Neuronal stem cell (in vitro differentiated cells): Measurements from ENCODE around the gene ZNF730.
A peak's percentile ranks its signal among the peaks of the same experiment; 100 is the strongest.
"Not testable (repeated sequence)": the region's sequence is repeated elsewhere in the genome, so short reads cannot be mapped to it uniquely, and the experiment has no call there.

Source experiments
- DNase-seq: peaks from one replicate; pipeline ENCODE4 v3.0.0-alpha.2; 2013; ENCODE audit warnings: low spot score
- H2AFZ ChIP-seq: one replicate; pipeline ENCODE4 v1.6.1; 2013; ENCODE audit warnings: mild to moderate bottlenecking, low read length, inconsistent platforms
- H2AK5ac ChIP-seq: 2 replicates; pipeline ENCODE4 v1.6.1; 2013; ENCODE audit warnings: low read depth, mild to moderate bottlenecking, inconsistent platforms, low read length, moderate library complexity, mixed read lengths
- H2BK120ac ChIP-seq: 2 replicates; pipeline ENCODE4 v1.6.1; 2013; ENCODE audit warnings: low read depth, mild to moderate bottlenecking, inconsistent platforms, low read length, moderate library complexity, mixed read lengths
- H2BK12ac ChIP-seq: one replicate; pipeline ENCODE4 v1.6.1; 2013; ENCODE audit warnings: low read length, inconsistent platforms
- H2BK15ac ChIP-seq: 2 replicates; pipeline ENCODE4 v1.6.1; 2013; ENCODE audit warnings: mild to moderate bottlenecking, low read length, inconsistent platforms, mixed read lengths
- H2BK5ac ChIP-seq: one replicate; pipeline ENCODE4 v1.6.1; 2013; ENCODE audit warnings: inconsistent platforms, mild to moderate bottlenecking, low read length, moderate library complexity
- H3K14ac ChIP-seq: one replicate; pipeline ENCODE4 v1.6.1; 2013; ENCODE audit warnings: low read length, inconsistent platforms
- H3K18ac ChIP-seq: 2 replicates; pipeline ENCODE4 v1.6.1; 2013; ENCODE audit warnings: low read length, inconsistent platforms
- H3K23ac ChIP-seq: 2 replicates; pipeline ENCODE4 v1.6.1; 2013; ENCODE audit warnings: low read depth, mild to moderate bottlenecking, mixed read lengths, low read length, inconsistent platforms; ENCODE audit not compliant: poor library complexity
- H3K27ac ChIP-seq: replicated peaks from 3 replicates; pipeline ENCODE4 v1.5.1; 2013; ENCODE audit warnings: low read length, inconsistent platforms
- H3K27me3 ChIP-seq, 3 experiments: 2 replicates each; pipeline ENCODE4 v1.6.1; 2013; ENCODE audit warnings: low read length in 3 of 3, mild to moderate bottlenecking in 2 of 3, inconsistent platforms in 1 of 3, low read depth in 1 of 3, mixed read lengths in 1 of 3, moderate library complexity in 1 of 3; ENCODE audit not compliant: control insufficient read depth in 3 of 3, insufficient read depth in 3 of 3
- H3K36me3 ChIP-seq, 2 donors: replicated peaks in 1 of 2; 2 replicates each; pipeline ENCODE4 v1.6.1; 2013; ENCODE audit warnings: low read length in 2 of 2; ENCODE audit not compliant: control insufficient read depth in 2 of 2, insufficient read depth in 2 of 2
- H3K4ac ChIP-seq: 2 replicates; pipeline ENCODE4 v1.6.1; 2013; ENCODE audit warnings: inconsistent platforms, mild to moderate bottlenecking, low read length, moderate library complexity
- H3K4me1 ChIP-seq, 2 donors: 1 replicate in 1 of 2; 2 replicates in 1 of 2; pipeline ENCODE4 v1.6.1; 2013; ENCODE audit warnings: low read length in 2 of 2, low read depth in 1 of 2; ENCODE audit not compliant: control insufficient read depth in 2 of 2, insufficient read depth in 1 of 2
- H3K4me2 ChIP-seq: one replicate; pipeline ENCODE4 v1.6.1; 2013; ENCODE audit warnings: mild to moderate bottlenecking, low read length, inconsistent platforms; ENCODE audit not compliant: insufficient read depth, poor library complexity, severe bottlenecking
- H3K4me3 ChIP-seq, 2 donors: 2 replicates each; pipeline ENCODE4 v1.5.1; 2013; ENCODE audit warnings: low read length in 2 of 2, mild to moderate bottlenecking in 2 of 2, inconsistent platforms in 1 of 2, moderate library complexity in 1 of 2
- H3K79me1 ChIP-seq: one replicate; pipeline ENCODE4 v1.6.1; 2013; ENCODE audit warnings: low read depth, mild to moderate bottlenecking, inconsistent platforms, low read length, moderate library complexity
- H3K9ac ChIP-seq: one replicate; pipeline ENCODE4 v1.6.1; 2013; ENCODE audit warnings: mild to moderate bottlenecking, low read depth, low read length, inconsistent platforms; ENCODE audit not compliant: poor library complexity
- H3K9me3 ChIP-seq, 2 donors: replicated peaks in 1 of 2; 2 replicates each; pipeline versions ENCODE3 to v1.6.1; 2013; ENCODE audit warnings: low read length in 2 of 2, mild to moderate bottlenecking in 2 of 2, inconsistent platforms in 1 of 2, low read depth in 1 of 2, mixed read lengths in 1 of 2, moderate library complexity in 1 of 2; ENCODE audit not compliant: control insufficient read depth in 2 of 2, insufficient read depth in 1 of 2
- H4K8ac ChIP-seq: one replicate; pipeline ENCODE4 v1.6.1; 2013; ENCODE audit warnings: low read depth, mild to moderate bottlenecking, inconsistent platforms, low read length, moderate library complexity
- H4K91ac ChIP-seq: one replicate; pipeline ENCODE4 v1.6.1; 2013; ENCODE audit warnings: low read length, low read depth, mild to moderate bottlenecking, inconsistent platforms; ENCODE audit not compliant: poor library complexity
- WGBS, 2 donors: extraction: QIAGEN DNeasy Blood & Tissue Kit; methylation state at CpG; one replicate each; pipeline ENCODE4 v1.1.7; 2013; ENCODE audit warnings: missing lambda C conversion rate in 2 of 2, mixed read lengths in 1 of 2; ENCODE audit not compliant: insufficient read length in 2 of 2, insufficient replicate concordance in 1 of 2; ENCODE audit errors: extremely low coverage in 2 of 2; 5-methylcytosine and 5-hydroxymethylcytosine counted together

Gene ZNF730

DNA sequence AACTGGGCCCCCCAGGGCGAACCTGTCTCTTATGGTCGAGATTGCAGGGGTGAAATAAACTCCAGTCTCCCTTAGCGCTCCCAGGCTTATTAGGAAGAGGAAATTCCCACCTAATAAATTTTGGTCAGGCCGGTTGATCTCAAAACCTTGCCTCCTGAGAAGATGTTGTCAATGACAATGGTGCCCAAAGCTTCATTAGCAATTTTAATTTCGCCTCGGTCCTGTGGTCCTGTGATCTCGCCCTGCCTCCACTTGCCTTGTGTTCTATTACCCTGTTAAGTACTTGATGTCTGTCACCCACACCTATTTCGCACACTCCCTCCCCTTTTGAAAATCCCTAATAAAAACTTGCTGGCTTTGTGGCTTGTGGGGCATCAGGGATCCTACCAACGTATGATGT lies 51.5 kb downstream of the ZNF730 start:
- not testable (repeated sequence) for H3K23ac ChIP-seq, H3K4ac ChIP-seq, DNase-seq, H3K4me2 ChIP-seq, H2BK120ac ChIP-seq, H2BK15ac ChIP-seq, H3K4me1 ChIP-seq, H3K14ac ChIP-seq, H3K27ac ChIP-seq, H4K8ac ChIP-seq, H3K18ac ChIP-seq, H3K27me3 ChIP-seq, H3K9me3 ChIP-seq, H2AFZ ChIP-seq, H2BK5ac ChIP-seq, H2BK12ac ChIP-seq, H3K36me3 ChIP-seq, H2AK5ac ChIP-seq, H3K9ac ChIP-seq, H3K79me1 ChIP-seq, H4K91ac ChIP-seq, H3K4me3 ChIP-seq
- WGBS, 2 donors, result no CpG with 5 or more reads among the region's 9 CpGs

DNA sequence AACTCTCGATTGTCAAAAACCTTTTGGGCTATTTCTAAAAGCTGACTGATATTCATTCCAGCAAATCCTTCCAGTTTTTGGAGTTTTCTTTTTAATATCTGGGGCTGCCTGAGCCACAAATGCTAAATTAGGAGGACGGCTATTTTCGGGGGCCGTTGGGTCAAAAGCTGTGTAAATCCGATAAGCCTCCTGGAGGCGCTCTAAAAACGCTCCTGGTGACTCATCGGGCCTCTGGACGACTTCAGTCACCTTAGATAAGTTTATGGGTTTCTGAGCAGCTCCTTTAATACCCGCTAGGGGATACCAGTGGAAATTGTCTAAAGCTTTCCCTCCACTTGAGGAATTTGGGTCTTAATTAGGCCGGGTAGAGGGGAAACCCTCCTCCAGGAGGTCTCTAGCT lies 66.4 kb downstream of the ZNF730 start:
- Histone ChIP-seq H3K4me2 (no peak overlapping the region), H3K4ac (no peak overlapping the region), H3K27ac (no peak overlapping the region), H4K8ac (no peak overlapping the region), H3K79me1 (no peaks in the 10 kb centered on the region), H3K23ac (no peak overlapping the region), H3K18ac (no peak overlapping the region), H3K36me3 (no peaks in the 10 kb centered on the region), H2BK12ac (no peak overlapping the region), H3K4me1 (no peaks in the 10 kb centered on the region), H2BK15ac (no peak overlapping the region), H3K9ac (no peak overlapping the region), H3K27me3 (no peaks in the 10 kb centered on the region), H2BK5ac (no peak overlapping the region), H2AK5ac (no peak overlapping the region), H3K14ac (no peak overlapping the region), H3K4me3 (no peak overlapping the region), H4K91ac (no peak overlapping the region), H3K9me3 (peaks cover 3 to 8% of the 10 kb centered on the region in 2 donors), H2AFZ (no peak overlapping the region), H2BK120ac (no peak overlapping the region)
- no peak for DNase-seq
- WGBS, 2 donors, result no CpG with 5 or more reads among the region's 11 CpGs

DNA sequence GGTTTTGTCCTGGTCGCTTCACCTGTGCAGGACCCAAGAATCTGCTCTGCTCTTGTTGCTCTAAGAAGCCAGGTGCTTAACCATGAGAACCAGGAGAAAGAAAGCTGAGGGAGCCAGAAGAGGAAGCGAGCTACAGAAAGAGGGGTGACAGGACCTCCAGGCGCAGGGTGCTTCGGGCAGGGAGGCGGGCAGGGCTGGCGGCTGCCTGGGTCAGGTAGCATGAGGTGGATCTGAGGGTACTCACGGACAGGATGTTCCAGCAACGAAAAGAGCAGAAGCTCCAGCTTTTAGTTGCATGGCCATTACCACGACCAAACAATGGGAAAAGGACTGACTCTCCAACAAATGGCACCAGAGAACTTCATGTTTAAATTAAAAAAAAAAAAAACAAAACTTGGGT lies 73.5 kb downstream of the ZNF730 start:
- H2BK120ac ChIP-seq, result no peak overlapping the region
- DNase-seq, result no peak
- no peak overlapping the region for H4K8ac ChIP-seq
- H3K4me2 ChIP-seq, result no peak overlapping the region
- no peak overlapping the region for H2AFZ ChIP-seq
- H3K36me3 ChIP-seq, result no peaks in the 10 kb centered on the region
- H3K79me1 ChIP-seq, result no peaks in the 10 kb centered on the region
- H3K27ac ChIP-seq, result no peak overlapping the region
- no peak overlapping the region for H3K14ac ChIP-seq
- no peak overlapping the region for H3K9ac ChIP-seq
- H4K91ac ChIP-seq, result no peak overlapping the region
- peak overlapping the region in 1 of 2 donors; percentile 71 for H3K4me3 ChIP-seq
- H2AK5ac ChIP-seq, result no peak overlapping the region
- no CpG with 5 or more reads among the region's 9 CpGs for WGBS, 2 donors
- H3K18ac ChIP-seq, result no peak overlapping the region
- peaks cover 0 to 3% of the 10 kb centered on the region in 2 donors for H3K9me3 ChIP-seq
- no peak overlapping the region for H2BK15ac ChIP-seq
- no peak overlapping the region for H3K4ac ChIP-seq
- H2BK5ac ChIP-seq, result no peak overlapping the region
- H3K23ac ChIP-seq, result no peak overlapping the region
- H2BK12ac ChIP-seq, result no peak overlapping the region
- H3K27me3 ChIP-seq, result no peaks in the 10 kb centered on the region
- H3K4me1 ChIP-seq, result no peaks in the 10 kb centered on the region
